ENCODE data around the gene POU2AF1. TPM values are rescaled to one million over a fixed set of nuclear protein-coding genes. Genes with fewer than 3 reads are reported as not detected.
"Not testable (repeated sequence)": the region's sequence is repeated elsewhere in the genome, so short reads cannot be mapped to it uniquely, and the experiment has no call there.

Gene POU2AF1
- polyA plus RNA-seq, 2 donors, result 0.55 to 0.73 TPM

DNA sequence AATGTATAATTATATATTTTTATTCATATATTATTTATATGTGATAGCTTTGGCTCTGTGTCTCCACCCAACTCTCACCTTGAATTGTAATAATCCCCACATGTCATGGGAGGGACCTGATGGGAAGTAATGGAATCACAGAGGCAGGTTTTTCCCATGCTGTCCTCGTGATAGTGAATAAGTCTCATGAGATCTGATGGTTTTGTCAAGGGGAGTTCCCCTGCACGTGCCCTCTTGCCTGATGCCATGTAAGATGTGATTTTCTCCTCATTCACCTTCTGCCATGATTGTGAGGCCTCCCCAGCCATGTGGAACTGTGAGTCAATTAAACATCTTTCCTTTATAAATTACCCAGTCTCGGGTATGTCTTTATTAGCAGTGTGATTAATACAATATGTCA is 22.9 kb upstream of the POU2AF1 start:
- not testable (repeated sequence) for H3K27me3 ChIP-seq (ENCODE audit: control insufficient read depth in 1 of 2, insufficient read depth in 2 of 2, low read length in 2 of 2); H3K4me1 ChIP-seq (ENCODE audit: control insufficient read depth in 2 of 2, insufficient read depth in 2 of 2, low read length in 1 of 2); H3K4me3 ChIP-seq (ENCODE audit: low read depth in 1 of 2, low read length in 2 of 2); H3K9me3 ChIP-seq (ENCODE audit: control insufficient read depth in 2 of 2, insufficient read depth in 1 of 2, low read depth in 1 of 2, low read length in 1 of 2); H3K36me3 ChIP-seq (ENCODE audit: control insufficient read depth in 2 of 2, insufficient read depth in 2 of 2, low read length in 1 of 2); H3K27ac ChIP-seq (ENCODE audit: low read depth in 2 of 2, low read length in 1 of 2)
- WGBS, 2 donors, result 42 to 65% methylated on average over 3 of the region's 3 CpGs

GRCh38 chr11:111400595-111400994 is 21.5 kb upstream of the POU2AF1 start:
- Histone ChIP-seq H3K4me1 (ENCODE audit: control insufficient read depth in 2 of 2, insufficient read depth in 2 of 2, low read length in 1 of 2) (no peaks in the 10 kb centered on the region), H3K4me3 (ENCODE audit: low read depth in 1 of 2, low read length in 2 of 2) (no peak overlapping the region), H3K36me3 (ENCODE audit: control insufficient read depth in 2 of 2, insufficient read depth in 2 of 2, low read length in 1 of 2) (no peaks in the 10 kb centered on the region), H3K9me3 (ENCODE audit: control insufficient read depth in 2 of 2, insufficient read depth in 1 of 2, low read depth in 1 of 2, low read length in 1 of 2) (no peaks in the 10 kb centered on the region), H3K27me3 (ENCODE audit: control insufficient read depth in 1 of 2, insufficient read depth in 2 of 2, low read length in 2 of 2) (no peaks in the 10 kb centered on the region), H3K27ac (ENCODE audit: low read depth in 2 of 2, low read length in 1 of 2) (no peak overlapping the region)

DNA sequence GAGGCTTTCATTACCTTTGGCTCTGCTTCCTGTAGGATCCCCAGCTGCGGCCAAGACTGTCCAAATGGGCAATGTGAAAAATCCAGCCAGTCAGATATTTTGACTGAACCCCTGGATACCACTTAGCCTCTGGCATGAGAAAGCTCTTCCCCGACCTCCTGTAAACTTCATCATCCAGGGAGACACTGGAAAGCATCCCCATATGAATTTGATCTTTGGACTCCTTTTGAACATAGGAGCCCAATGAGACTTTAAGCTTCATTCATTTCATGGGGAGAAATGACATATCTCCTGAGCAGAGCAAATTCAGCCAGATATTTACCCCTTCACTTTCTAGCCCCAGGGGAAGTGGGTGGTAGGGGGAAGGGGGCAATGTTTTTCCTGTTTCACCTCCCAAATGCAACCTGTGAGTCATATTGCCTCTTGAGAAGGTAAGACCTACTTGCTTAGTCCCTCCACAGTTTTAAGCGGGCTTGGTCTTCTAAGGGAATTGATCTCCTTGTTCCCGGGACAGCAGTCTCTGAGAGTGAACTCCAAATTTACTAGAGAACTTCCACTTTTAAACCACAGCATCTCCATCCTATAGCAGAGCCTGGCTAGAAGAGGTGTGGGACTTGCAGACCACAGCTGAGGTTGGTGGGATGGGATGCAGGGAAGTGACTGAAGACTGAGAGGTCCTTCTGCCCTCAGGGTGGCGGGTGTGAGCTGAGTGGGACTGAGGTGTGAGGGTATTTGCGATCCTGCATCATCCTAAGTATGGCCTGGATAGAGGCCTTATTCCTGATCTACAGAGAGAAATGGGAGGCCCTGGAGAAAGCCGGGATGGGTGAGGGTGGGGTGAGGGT is 20.3 kb upstream of the POU2AF1 start:
- Histone ChIP-seq H3K27ac (ENCODE audit: low read depth in 2 of 2, low read length in 1 of 2) (no peak overlapping the region), H3K4me3 (ENCODE audit: low read depth in 1 of 2, low read length in 2 of 2) (no peak overlapping the region), H3K36me3 (ENCODE audit: control insufficient read depth in 2 of 2, insufficient read depth in 2 of 2, low read length in 1 of 2) (no peaks in the 10 kb centered on the region), H3K27me3 (ENCODE audit: control insufficient read depth in 1 of 2, insufficient read depth in 2 of 2, low read length in 2 of 2) (no peaks in the 10 kb centered on the region), H3K4me1 (ENCODE audit: control insufficient read depth in 2 of 2, insufficient read depth in 2 of 2, low read length in 1 of 2) (no peaks in the 10 kb centered on the region), H3K9me3 (ENCODE audit: control insufficient read depth in 2 of 2, insufficient read depth in 1 of 2, low read depth in 1 of 2, low read length in 1 of 2) (no peaks in the 10 kb centered on the region)
- 93 to 94% methylated on average over 7 of the region's 7 CpGs for WGBS, 2 donors

DNA sequence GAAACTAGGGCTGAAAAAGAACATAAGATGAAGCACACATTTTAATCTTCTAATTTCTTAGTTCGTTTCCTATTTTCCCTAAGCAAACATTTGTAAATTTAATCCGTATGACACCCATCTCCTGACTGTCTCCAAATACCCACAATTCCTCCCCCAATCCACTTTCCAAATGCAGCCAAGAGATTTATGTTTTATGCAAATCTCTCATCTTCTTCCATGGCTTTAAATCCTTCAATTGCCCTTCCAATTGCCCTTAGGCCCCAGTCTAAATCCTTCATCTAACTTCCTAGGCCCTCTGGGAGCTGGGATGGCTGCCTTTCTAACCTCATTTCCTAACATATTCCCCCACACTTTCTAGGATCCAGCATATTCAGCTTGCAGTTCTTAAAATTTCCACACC is 18.0 kb upstream of the POU2AF1 start:
- Histone ChIP-seq H3K27ac (ENCODE audit: low read depth in 2 of 2, low read length in 1 of 2) (no peak overlapping the region), H3K27me3 (ENCODE audit: control insufficient read depth in 1 of 2, insufficient read depth in 2 of 2, low read length in 2 of 2) (no peaks in the 10 kb centered on the region), H3K9me3 (ENCODE audit: control insufficient read depth in 2 of 2, insufficient read depth in 1 of 2, low read depth in 1 of 2, low read length in 1 of 2) (no peaks in the 10 kb centered on the region), H3K4me3 (ENCODE audit: low read depth in 1 of 2, low read length in 2 of 2) (no peak overlapping the region), H3K4me1 (ENCODE audit: control insufficient read depth in 2 of 2, insufficient read depth in 2 of 2, low read length in 1 of 2) (no peaks in the 10 kb centered on the region), H3K36me3 (ENCODE audit: control insufficient read depth in 2 of 2, insufficient read depth in 2 of 2, low read length in 1 of 2) (no peaks in the 10 kb centered on the region)
- 29 to 47% methylated on average over 2 of the region's 2 CpGs for WGBS, 2 donors

- no peak overlapping the region for H3K27ac ChIP-seq (ENCODE audit: low read depth in 2 of 2, low read length in 1 of 2)
- WGBS, 2 donors, result 91 to 96% methylated on average over 7 of the region's 7 CpGs
- H3K36me3 ChIP-seq (ENCODE audit: control insufficient read depth in 2 of 2, insufficient read depth in 2 of 2, low read length in 1 of 2), result no peaks in the 10 kb centered on the region
- no peaks in the 10 kb centered on the region for H3K9me3 ChIP-seq (ENCODE audit: control insufficient read depth in 2 of 2, insufficient read depth in 1 of 2, low read depth in 1 of 2, low read length in 1 of 2)
- H3K4me1 ChIP-seq (ENCODE audit: control insufficient read depth in 2 of 2, insufficient read depth in 2 of 2, low read length in 1 of 2), result no peaks in the 10 kb centered on the region
- no peaks in the 10 kb centered on the region for H3K27me3 ChIP-seq (ENCODE audit: control insufficient read depth in 1 of 2, insufficient read depth in 2 of 2, low read length in 2 of 2)
- no peak overlapping the region for H3K4me3 ChIP-seq (ENCODE audit: low read depth in 1 of 2, low read length in 2 of 2)
These were observed 16.7 kb upstream of the POU2AF1 start for GRCh38 chr11:111395749-111396148.

- Histone ChIP-seq H3K36me3 (ENCODE audit: control insufficient read depth in 2 of 2, insufficient read depth in 2 of 2, low read length in 1 of 2) (no peaks in the 10 kb centered on the region), H3K4me3 (ENCODE audit: low read depth in 1 of 2, low read length in 2 of 2) (no peak overlapping the region), H3K27ac (ENCODE audit: low read depth in 2 of 2, low read length in 1 of 2) (no peak overlapping the region), H3K27me3 (ENCODE audit: control insufficient read depth in 1 of 2, insufficient read depth in 2 of 2, low read length in 2 of 2) (no peaks in the 10 kb centered on the region), H3K4me1 (ENCODE audit: control insufficient read depth in 2 of 2, insufficient read depth in 2 of 2, low read length in 1 of 2) (no peaks in the 10 kb centered on the region), H3K9me3 (ENCODE audit: control insufficient read depth in 2 of 2, insufficient read depth in 1 of 2, low read depth in 1 of 2, low read length in 1 of 2) (no peaks in the 10 kb centered on the region)
- WGBS, 2 donors, result 61 to 62% methylated on average over 7 of the region's 7 CpGs
These were observed 16.0 kb upstream of the POU2AF1 start for GRCh38 chr11:111395081-111395480.

DNA sequence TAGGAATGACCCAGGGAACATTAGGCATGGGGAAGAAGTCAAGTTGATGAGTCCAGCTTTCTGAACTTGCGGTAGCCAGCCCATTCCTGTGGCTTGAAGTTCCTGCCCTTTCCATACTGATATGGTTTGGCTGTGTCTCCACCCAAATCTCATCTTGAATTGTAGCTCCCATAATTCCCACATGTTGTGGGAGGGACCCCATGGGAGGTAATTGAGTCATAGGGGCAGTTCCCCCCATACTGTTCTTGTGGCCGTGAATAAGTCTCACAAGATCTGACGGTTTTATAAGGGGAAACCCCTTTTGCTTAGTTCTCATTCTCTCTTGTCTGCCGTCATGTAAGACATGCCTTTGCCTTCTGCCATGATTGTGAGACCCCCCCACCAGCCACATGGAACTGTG is 15.1 kb upstream of the POU2AF1 start:
- H3K36me3 ChIP-seq (ENCODE audit: control insufficient read depth in 2 of 2, insufficient read depth in 2 of 2, low read length in 1 of 2); H3K27me3 ChIP-seq (ENCODE audit: control insufficient read depth in 1 of 2, insufficient read depth in 2 of 2, low read length in 2 of 2); H3K9me3 ChIP-seq (ENCODE audit: control insufficient read depth in 2 of 2, insufficient read depth in 1 of 2, low read depth in 1 of 2, low read length in 1 of 2); H3K4me1 ChIP-seq (ENCODE audit: control insufficient read depth in 2 of 2, insufficient read depth in 2 of 2, low read length in 1 of 2); H3K27ac ChIP-seq (ENCODE audit: low read depth in 2 of 2, low read length in 1 of 2); H3K4me3 ChIP-seq (ENCODE audit: low read depth in 1 of 2, low read length in 2 of 2): not testable (repeated sequence)
- WGBS, 2 donors, result 64 to 66% methylated on average over 4 of the region's 4 CpGs

DNA sequence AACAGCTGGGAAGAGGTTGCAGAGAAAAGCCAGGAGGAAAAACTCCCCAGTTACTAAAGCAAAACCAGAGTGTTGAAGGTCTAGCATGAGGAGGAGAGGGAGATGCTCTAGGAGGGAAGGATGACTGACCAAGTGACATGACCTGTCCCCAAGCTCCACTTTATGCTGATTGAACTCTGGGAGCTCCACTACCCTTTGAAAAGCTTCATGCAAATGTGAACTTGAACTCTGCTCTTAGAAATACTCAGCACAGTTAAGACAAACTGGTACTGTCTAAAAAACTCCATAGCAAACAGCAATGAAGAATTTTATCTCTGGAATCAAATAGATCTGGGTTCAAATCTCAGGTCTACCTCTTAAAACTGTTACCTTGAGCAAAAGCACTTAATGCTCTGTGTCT is 14.5 kb upstream of the POU2AF1 start:
- no peaks in the 10 kb centered on the region for H3K27me3 ChIP-seq (ENCODE audit: control insufficient read depth in 1 of 2, insufficient read depth in 2 of 2, low read length in 2 of 2)
- H3K9me3 ChIP-seq (ENCODE audit: control insufficient read depth in 2 of 2, insufficient read depth in 1 of 2, low read depth in 1 of 2, low read length in 1 of 2), result no peaks in the 10 kb centered on the region
- no peak overlapping the region for H3K4me3 ChIP-seq (ENCODE audit: low read depth in 1 of 2, low read length in 2 of 2)
- no peak overlapping the region for H3K27ac ChIP-seq (ENCODE audit: low read depth in 2 of 2, low read length in 1 of 2)
- H3K36me3 ChIP-seq (ENCODE audit: control insufficient read depth in 2 of 2, insufficient read depth in 2 of 2, low read length in 1 of 2), result no peaks in the 10 kb centered on the region
- peaks cover 0 to under 1% of the 10 kb centered on the region in 2 donors for H3K4me1 ChIP-seq (ENCODE audit: control insufficient read depth in 2 of 2, insufficient read depth in 2 of 2, low read length in 1 of 2)

GRCh38 chr11:111393096-111393495 is 14.0 kb upstream of the POU2AF1 start:
- Histone ChIP-seq H3K27ac (ENCODE audit: low read depth in 2 of 2, low read length in 1 of 2) (no peak overlapping the region), H3K36me3 (ENCODE audit: control insufficient read depth in 2 of 2, insufficient read depth in 2 of 2, low read length in 1 of 2) (no peaks in the 10 kb centered on the region), H3K9me3 (ENCODE audit: control insufficient read depth in 2 of 2, insufficient read depth in 1 of 2, low read depth in 1 of 2, low read length in 1 of 2) (no peaks in the 10 kb centered on the region), H3K4me3 (ENCODE audit: low read depth in 1 of 2, low read length in 2 of 2) (no peak overlapping the region), H3K4me1 (ENCODE audit: control insufficient read depth in 2 of 2, insufficient read depth in 2 of 2, low read length in 1 of 2) (peaks cover 0 to 4% of the 10 kb centered on the region in 2 donors), H3K27me3 (ENCODE audit: control insufficient read depth in 1 of 2, insufficient read depth in 2 of 2, low read length in 2 of 2) (no peaks in the 10 kb centered on the region)
- WGBS, 2 donors, result 70 to 74% methylated on average over 5 of the region's 5 CpGs

GRCh38 chr11:111392552-111392951 is 13.5 kb upstream of the POU2AF1 start:
- no peaks in the 10 kb centered on the region for H3K36me3 ChIP-seq (ENCODE audit: control insufficient read depth in 2 of 2, insufficient read depth in 2 of 2, low read length in 1 of 2)
- H3K27me3 ChIP-seq (ENCODE audit: control insufficient read depth in 1 of 2, insufficient read depth in 2 of 2, low read length in 2 of 2), result no peaks in the 10 kb centered on the region
- H3K4me1 ChIP-seq (ENCODE audit: control insufficient read depth in 2 of 2, insufficient read depth in 2 of 2, low read length in 1 of 2), result peaks cover 0 to 4% of the 10 kb centered on the region in 2 donors
- 92 to 95% methylated on average over 4 of the region's 4 CpGs for WGBS, 2 donors
- no peaks in the 10 kb centered on the region for H3K9me3 ChIP-seq (ENCODE audit: control insufficient read depth in 2 of 2, insufficient read depth in 1 of 2, low read depth in 1 of 2, low read length in 1 of 2)
- H3K4me3 ChIP-seq (ENCODE audit: low read depth in 1 of 2, low read length in 2 of 2), result no peak overlapping the region
- no peak overlapping the region for H3K27ac ChIP-seq (ENCODE audit: low read depth in 2 of 2, low read length in 1 of 2)

All from esophagus (tissue), 2 donors.